ENCODE measurements around the gene ZNF827.

DNA sequence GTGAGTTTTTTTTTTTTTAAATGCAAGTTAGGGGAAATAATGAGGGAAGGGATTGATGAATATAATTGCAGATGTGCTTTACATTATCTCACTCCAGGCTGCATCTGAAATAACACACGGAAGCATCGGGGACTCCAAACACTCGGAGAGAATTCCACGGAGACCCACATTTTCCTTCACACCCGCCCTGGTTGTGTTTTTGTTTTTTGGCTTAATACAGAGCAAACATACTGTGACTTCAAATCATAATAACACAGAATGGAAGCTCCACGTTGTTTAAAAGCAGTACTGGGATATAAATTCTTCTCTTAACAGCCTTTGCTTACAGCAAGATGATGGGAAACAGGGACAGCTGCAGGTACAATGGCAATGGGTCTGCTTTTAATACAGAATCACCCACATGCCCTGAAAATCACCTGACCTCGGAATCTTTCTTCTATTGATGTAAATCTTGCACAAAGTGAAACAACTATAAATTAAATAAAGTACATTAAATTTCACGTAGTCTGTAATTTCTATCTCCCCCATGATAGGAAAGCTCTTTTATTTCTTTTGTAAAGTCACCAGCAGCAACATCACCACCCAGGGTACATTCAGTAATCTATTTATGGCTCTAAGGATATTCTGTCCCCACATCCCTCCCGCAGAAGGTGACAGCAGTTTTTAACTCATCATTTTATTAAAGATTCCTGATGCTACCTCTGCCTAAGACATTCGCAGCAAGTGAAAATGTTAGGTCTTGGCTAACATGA is 119.3 kb downstream of the ZNF827 start:
- TF ChIP-seq CTCF (optimal IDR thresholded peaks at IDR 0.05 in 1 of 3, IDR thresholded peaks at IDR 0.05 in 1 of 3, conservative IDR thresholded peaks at IDR 0.05 in 1 of 3; ENCODE audit: extremely low read depth in 1 of 3, insufficient read depth in 2 of 3, low read length in 3 of 3) (no peak), EZH2 (IDR thresholded peaks at IDR 0.05; ENCODE audit: low read length) (no peak)
